ENCODE results near the gene ANKS3.

Gene ANKS3

GRCh38 chr16:4692460-4693295 is 41.4 kb downstream of the ANKS3 start:
- TF ChIP-seq, protein P1, sequence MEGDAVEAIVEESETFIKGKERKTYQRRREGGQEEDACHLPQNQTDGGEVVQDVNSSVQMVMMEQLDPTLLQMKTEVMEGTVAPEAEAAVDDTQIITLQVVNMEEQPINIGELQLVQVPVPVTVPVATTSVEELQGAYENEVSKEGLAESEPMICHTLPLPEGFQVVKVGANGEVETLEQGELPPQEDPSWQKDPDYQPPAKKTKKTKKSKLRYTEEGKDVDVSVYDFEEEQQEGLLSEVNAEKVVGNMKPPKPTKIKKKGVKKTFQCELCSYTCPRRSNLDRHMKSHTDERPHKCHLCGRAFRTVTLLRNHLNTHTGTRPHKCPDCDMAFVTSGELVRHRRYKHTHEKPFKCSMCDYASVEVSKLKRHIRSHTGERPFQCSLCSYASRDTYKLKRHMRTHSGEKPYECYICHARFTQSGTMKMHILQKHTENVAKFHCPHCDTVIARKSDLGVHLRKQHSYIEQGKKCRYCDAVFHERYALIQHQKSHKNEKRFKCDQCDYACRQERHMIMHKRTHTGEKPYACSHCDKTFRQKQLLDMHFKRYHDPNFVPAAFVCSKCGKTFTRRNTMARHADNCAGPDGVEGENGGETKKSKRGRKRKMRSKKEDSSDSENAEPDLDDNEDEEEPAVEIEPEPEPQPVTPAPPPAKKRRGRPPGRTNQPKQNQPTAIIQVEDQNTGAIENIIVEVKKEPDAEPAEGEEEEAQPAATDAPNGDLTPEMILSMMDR (IDR thresholded peaks at IDR 0.05; ENCODE audit: insufficient read depth, low read depth, low read length, missing control alignments), result no peak
- peak; percentile 18 for DNase-seq (ENCODE audit: low read depth)

GRCh38 chr16:4691666-4692412 is 42.2 kb downstream of the ANKS3 start:
- DNase-seq (ENCODE audit: low read depth), result no peak
- TF ChIP-seq, protein P1 (IDR thresholded peaks at IDR 0.05; ENCODE audit: insufficient read depth, low read depth, low read length, missing control alignments), result no peak
- H3K4me3 ChIP-seq (ENCODE audit: low read length), result no peak overlapping the region

More at GRCh38 chr16:4692460-4693295, 41.4 kb downstream of the ANKS3 start:
- peak overlapping the region; percentile 58 for H3K4me3 ChIP-seq (ENCODE audit: low read length)

DNA sequence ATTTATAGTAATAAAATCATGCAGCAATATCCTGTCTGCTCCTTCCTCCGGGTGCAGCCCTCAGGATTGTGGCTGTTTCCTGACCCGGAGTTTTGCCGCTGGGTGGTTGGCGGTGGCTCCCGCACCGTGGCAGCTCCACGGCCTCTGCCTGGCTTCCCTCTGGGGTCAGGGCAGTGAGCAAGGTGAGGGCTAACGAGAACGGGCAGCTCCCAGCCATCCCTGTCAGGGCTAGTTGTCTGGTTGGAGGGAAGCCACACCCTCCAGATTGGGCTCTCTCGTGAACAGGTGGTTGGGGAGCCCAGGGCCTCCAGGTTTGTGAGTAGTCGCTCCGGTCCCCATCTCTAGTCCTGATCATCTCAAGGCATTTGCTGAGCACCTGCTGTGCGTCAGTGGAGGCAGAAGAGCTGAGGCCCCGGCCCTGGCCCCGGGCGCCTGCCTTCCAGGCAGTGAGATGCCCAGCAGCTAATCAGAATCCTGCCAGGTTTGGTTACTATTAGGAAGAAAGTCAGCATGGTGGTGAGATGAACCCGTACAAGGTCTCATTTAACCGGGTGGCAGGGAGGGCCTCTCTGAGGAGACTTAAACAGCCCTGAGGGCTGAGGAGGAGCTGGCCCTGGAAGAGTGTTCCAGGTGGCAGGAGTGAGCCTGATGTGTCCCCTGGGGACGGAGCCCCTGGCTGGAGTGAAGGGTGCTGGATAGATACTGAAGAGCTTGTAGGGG is 43.0 kb downstream of the ANKS3 start:
- TF ChIP-seq, protein P1 (IDR thresholded peaks at IDR 0.05; ENCODE audit: insufficient read depth, low read depth, low read length, missing control alignments), result no peak
- H3K4me3 ChIP-seq (ENCODE audit: low read length), result no peak overlapping the region
- DNase-seq (ENCODE audit: low read depth), result no peak

GRCh38 chr16:4689864-4690704 is 44.0 kb downstream of the ANKS3 start:
- TF ChIP-seq, protein P1 (IDR thresholded peaks at IDR 0.05; ENCODE audit: insufficient read depth, low read depth, low read length, missing control alignments), result no peak
- no peak overlapping the region for H3K4me3 ChIP-seq (ENCODE audit: low read length)
- DNase-seq (ENCODE audit: low read depth), result no peak

DNA sequence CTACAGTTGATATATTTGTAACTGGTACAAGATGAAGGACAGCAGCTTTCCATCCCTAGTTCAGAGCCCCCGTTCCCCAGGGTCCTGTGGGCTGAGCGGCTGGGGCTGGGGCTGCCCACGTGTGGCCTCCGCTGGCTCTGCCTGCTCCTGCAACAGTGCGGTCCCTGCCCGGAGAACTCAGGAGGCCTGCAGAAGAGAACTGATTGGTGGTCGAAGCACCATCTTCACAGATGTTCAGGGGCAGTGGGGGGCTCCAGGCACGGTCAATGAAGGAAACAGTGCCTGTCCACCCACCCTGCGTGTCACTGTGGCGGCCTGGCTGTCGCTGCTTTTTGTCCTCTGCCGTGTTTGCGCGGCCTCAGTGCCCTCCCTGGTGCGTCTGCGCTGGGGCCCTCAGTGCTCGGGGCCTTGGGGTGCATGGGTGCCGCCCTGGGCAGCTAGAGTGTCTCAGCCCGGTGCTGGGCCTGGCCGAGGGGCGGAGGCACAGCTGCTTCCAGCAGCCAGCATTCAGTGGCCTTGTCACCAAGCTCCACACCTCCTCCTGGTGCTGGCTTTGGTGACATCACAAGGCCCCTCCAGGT is 44.9 kb downstream of the ANKS3 start:
- no peak overlapping the region for H3K4me3 ChIP-seq (ENCODE audit: low read length)
- TF ChIP-seq, protein P1 (IDR thresholded peaks at IDR 0.05; ENCODE audit: insufficient read depth, low read depth, low read length, missing control alignments), result no peak
- no peak for DNase-seq (ENCODE audit: low read depth)

GRCh38 chr16:4688674-4689045 is 45.4 kb downstream of the ANKS3 start:
- DNase-seq (ENCODE audit: low read depth), result no peak

More at GRCh38 chr16:4688674-4689045, 45.4 kb downstream of the ANKS3 start:
- TF ChIP-seq, protein P1 (IDR thresholded peaks at IDR 0.05; ENCODE audit: insufficient read depth, low read depth, low read length, missing control alignments), result no peak
- H3K4me3 ChIP-seq (ENCODE audit: low read length), result no peak overlapping the region
